ENCODE results near the gene LMOD2.

GRCh38 chr7:123661765-123662164 lies 6.1 kb downstream of the LMOD2 start:
- TF ChIP-seq CTCF (IDR thresholded peaks at IDR 0.05) (no peak), POLR2A (IDR thresholded peaks at IDR 0.05) (no peak)

All from heart left ventricle (tissue), 13 donors.